ENCODE data around the gene CCDC86. TPM values are rescaled to one million over a fixed set of nuclear protein-coding genes. Genes with fewer than 3 reads are reported as not detected.

The CCDC86 gene
- total RNA-seq, 4 donors from 2014 or later: 7.4 to 23.0 (median 8.3) TPM

- intact Hi-C loops (cut with DNase I; ENCODE audit: low total_unique reads): loop anchor here (10.0 kb wide), 1 partner anchor 344 kb away; no protein-coding TSS in a partner anchor
- DNase-seq: no peak
- no peak for TF ChIP-seq CTCF (IDR thresholded peaks at IDR 0.05)
- no peak overlapping the region for H3K4me3 ChIP-seq
- no peaks in the 10 kb centered on the region for H3K27me3 ChIP-seq
- no peaks in the 10 kb centered on the region for H3K36me3 ChIP-seq
- no peaks in the 10 kb centered on the region for H3K9me3 ChIP-seq
- H3K27ac ChIP-seq: no peak overlapping the region
- H3K4me1 ChIP-seq: no peaks in the 10 kb centered on the region
Measured at GRCh38 chr11:60830478-60831142, 11.3 kb upstream of the CCDC86 start.

GRCh38 chr11:60831143-60831500 is 10.8 kb upstream of the CCDC86 start:
- no peaks in the 10 kb centered on the region for H3K9me3 ChIP-seq
- H3K27me3 ChIP-seq: no peaks in the 10 kb centered on the region
- intact Hi-C loops (cut with DNase I; ENCODE audit: low total_unique reads): loop anchor here (10.0 kb wide), 1 partner anchor 344 kb away; no protein-coding TSS in a partner anchor
- H3K27ac ChIP-seq: no peak overlapping the region
- H3K36me3 ChIP-seq: no peaks in the 10 kb centered on the region
- peak; percentile 77 to 80 for DNase-seq
- no peaks in the 10 kb centered on the region for H3K4me1 ChIP-seq
- no peak overlapping the region for H3K4me3 ChIP-seq
- TF ChIP-seq POLR2A (IDR thresholded peaks at IDR 0.05) (no peak), CTCF (IDR thresholded peaks at IDR 0.05) (peak; percentile 85 to 89 (median 88))

GRCh38 chr11:60831501-60832079 is 10.3 kb upstream of the CCDC86 start:
- DNase-seq: no peak
- no peaks in the 10 kb centered on the region for H3K9me3 ChIP-seq
- TF ChIP-seq CTCF (IDR thresholded peaks at IDR 0.05) (no peak), POLR2A (IDR thresholded peaks at IDR 0.05) (no peak)
- no peaks in the 10 kb centered on the region for H3K27me3 ChIP-seq
- H3K4me3 ChIP-seq: no peak overlapping the region
- H3K4me1 ChIP-seq: no peaks in the 10 kb centered on the region
- intact Hi-C loops (cut with DNase I; ENCODE audit: low total_unique reads): loop anchor here (10.0 kb wide), 1 partner anchor 343 kb away; no protein-coding TSS in a partner anchor
- H3K27ac ChIP-seq: no peak overlapping the region
- no peaks in the 10 kb centered on the region for H3K36me3 ChIP-seq

GRCh38 chr11:60834742-60835533 is 7.0 kb upstream of the CCDC86 start:
- H3K36me3 ChIP-seq: no peaks in the 10 kb centered on the region
- no peak for DNase-seq
- no peaks in the 10 kb centered on the region for H3K9me3 ChIP-seq
- TF ChIP-seq CTCF (IDR thresholded peaks at IDR 0.05) (no peak), POLR2A (IDR thresholded peaks at IDR 0.05) (no peak)
- intact Hi-C loops (cut with DNase I; ENCODE audit: low total_unique reads): loop anchor here (10.0 kb wide), 1 partner anchor 340 kb away; no protein-coding TSS in a partner anchor
- H3K27me3 ChIP-seq: no peaks in the 10 kb centered on the region
- H3K4me3 ChIP-seq: no peak overlapping the region
- H3K27ac ChIP-seq: no peak overlapping the region
- no peaks in the 10 kb centered on the region for H3K4me1 ChIP-seq

GRCh38 chr11:60835534-60835846 is 6.4 kb upstream of the CCDC86 start:
- H3K27me3 ChIP-seq: no peaks in the 10 kb centered on the region
- TF ChIP-seq CTCF (IDR thresholded peaks at IDR 0.05) (no peak), POLR2A (IDR thresholded peaks at IDR 0.05) (no peak)
- no peaks in the 10 kb centered on the region for H3K9me3 ChIP-seq
- DNase-seq: no peak
- intact Hi-C loops (cut with DNase I; ENCODE audit: low total_unique reads): loop anchor here (10.0 kb wide), 1 partner anchor 339 kb away; no protein-coding TSS in a partner anchor
- H3K4me3 ChIP-seq: no peak overlapping the region
- no peaks in the 10 kb centered on the region for H3K4me1 ChIP-seq
- no peak overlapping the region for H3K27ac ChIP-seq
- no peaks in the 10 kb centered on the region for H3K36me3 ChIP-seq

Measured in uterus (tissue), 4 donors.